Lower leg skin (tissue), 4 donors: ENCODE measurements around the gene TIMM17A. TPM values are rescaled to one million over a fixed set of nuclear protein-coding genes. Genes with fewer than 3 reads are reported as not detected.

ENCODE experiments used
- DNase-seq, 2 donors: peaks; one replicate each; pipeline ENCODE4 v3.0.0-alpha.2; 2019; ENCODE audit warnings: low spot score in 2 of 2
- H3K4me3 ChIP-seq: fragments of 200-600 bp; sonication (generic); 2 replicates; pipeline ENCODE4 v1.5.1; 2017; ENCODE audit warnings: mild to moderate bottlenecking, low read depth; ENCODE audit not compliant: poor library complexity, severe bottlenecking
- CTCF ChIP-seq, 3 donors: fragments of 450-650 bp; IDR thresholded peaks; one replicate each; pipeline ENCODE4 v1.5.1; 2016; ENCODE audit warnings: antibody characterized with exemption in 3 of 3, mild to moderate bottlenecking in 3 of 3, moderate library complexity in 2 of 3
- POLR2A ChIP-seq, 2 donors: fragments of 450-650 bp; IDR thresholded peaks; one replicate each; pipeline ENCODE4 v1.6.1; 2016 to 2017; ENCODE audit warnings: antibody characterized with exemption in 2 of 2, mild to moderate bottlenecking in 1 of 2, moderate library complexity in 1 of 2
- WGBS, 2 donors: methylation state at CpG; one replicate each; pipeline ENCODE4 v1.1.5; 2018; 5-methylcytosine and 5-hydroxymethylcytosine counted together
- intact Hi-C: fragments of 100-400 bp; cut with DNase I; formaldehyde crosslinking; loops from one replicate; pipeline ENCODE4 v1.15.0; 2023; ENCODE audit warnings: low total_unique reads
- total RNA-seq, 4 donors: library from RNA; depleted of rRNA; stranded (reverse); fragments of >200 nt; gene quantifications; one replicate each; pipeline ENCODE4 v1.1.0, GENCODE V29; 2016

The TIMM17A gene
- total RNA-seq: 10 to 100 TPM; 18.7 to 22.4 (median 20.2) TPM

GRCh38 chr1:201955009-201955728, at the start of gene TIMM17A:
Gene TIMM17A (plus strand): TSS chr1:201955503. CDS start chr1:201955527, 24 bp downstream.
- whole genome bisulfite sequencing, 2 donors: 0 to 1% methylated on average over 33 to 43 of the region's 43 CpGs
- peak in 1 of 2 donors; percentile 21 for TF ChIP-seq POLR2A (IDR thresholded peaks at IDR 0.05)
- no peak for TF ChIP-seq CTCF (IDR thresholded peaks at IDR 0.05)
- DNase-seq: peak; percentile 97 to 99
- intact Hi-C loops: no loop called here
- peak within 1 kb of the TSS; percentile 89 for H3K4me3 ChIP-seq

- 87 to 93% methylated on average over 3 of the region's 3 CpGs for WGBS, 2 donors
- TF ChIP-seq CTCF (IDR thresholded peaks at IDR 0.05) (no peak), POLR2A (IDR thresholded peaks at IDR 0.05) (no peak)
- no peak for DNase-seq
- intact Hi-C loops: no loop called here
- no peak overlapping the region for H3K4me3 ChIP-seq
Measured at GRCh38 chr1:201906336-201906735, 49.0 kb upstream of the TIMM17A start.

- 92 to 95% methylated on average over 6 of the region's 6 CpGs for WGBS, 2 donors
- DNase-seq: no peak
- intact Hi-C loops: no loop called here
- TF ChIP-seq POLR2A (IDR thresholded peaks at IDR 0.05) (no peak), CTCF (IDR thresholded peaks at IDR 0.05) (no peak)
- H3K4me3 ChIP-seq: no peak overlapping the region
Measured at GRCh38 chr1:201907621-201908020, 47.7 kb upstream of the TIMM17A start.

- intact Hi-C loops: no loop called here
- no peak overlapping the region for H3K4me3 ChIP-seq
- TF ChIP-seq CTCF (IDR thresholded peaks at IDR 0.05) (no peak), POLR2A (IDR thresholded peaks at IDR 0.05) (no peak)
- no peak for DNase-seq
- 79 to 80% methylated on average over 4 of the region's 4 CpGs for WGBS, 2 donors
Measured at GRCh38 chr1:201911826-201912571, 43.3 kb upstream of the TIMM17A start.

GRCh38 chr1:201912832-201913231, 42.5 kb upstream of the TIMM17A start:
- no peak overlapping the region for H3K4me3 ChIP-seq
- DNase-seq: no peak
- 77% methylated on average over 5 of the region's 5 CpGs for WGBS, 2 donors
- intact Hi-C loops: no loop called here
- TF ChIP-seq CTCF (IDR thresholded peaks at IDR 0.05) (no peak), POLR2A (IDR thresholded peaks at IDR 0.05) (no peak)
